ENCODE data around the gene NOL8.
A peak's percentile ranks its signal among the peaks of the same experiment; 100 is the strongest.

The NOL8 gene

DNA sequence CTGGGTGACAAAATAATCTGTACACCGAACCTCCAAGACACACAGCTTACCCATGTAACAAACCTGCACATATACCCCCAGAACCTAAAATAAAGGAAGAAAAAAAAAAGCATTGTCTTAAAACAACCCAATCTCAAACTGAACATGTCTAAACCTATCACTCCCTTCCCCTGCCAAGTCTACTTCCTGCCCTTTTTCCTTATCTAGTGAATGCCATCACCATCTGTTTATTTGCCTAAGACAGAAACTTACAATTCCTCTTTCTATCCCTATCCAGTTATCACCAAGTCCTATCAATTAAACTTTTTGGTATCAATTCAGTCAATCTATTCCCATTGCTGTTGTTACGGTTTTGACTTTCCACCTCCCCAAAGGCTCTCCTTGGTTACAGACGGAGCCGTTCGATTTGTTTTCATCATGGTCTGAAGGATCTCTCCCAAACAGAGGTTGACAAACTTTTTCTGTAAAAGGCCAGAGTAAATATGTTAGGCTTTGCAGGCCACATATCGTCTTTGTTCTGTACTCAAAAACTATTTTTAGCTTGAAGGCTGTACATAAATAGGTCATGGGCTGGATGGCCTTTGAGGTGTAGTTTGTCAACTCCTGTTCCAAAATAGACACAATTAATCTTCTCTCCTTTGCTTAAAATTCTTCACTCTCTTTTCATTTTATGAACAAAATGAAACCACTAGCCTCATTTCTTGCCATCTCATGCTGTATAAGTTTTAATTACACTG is 12.1 kb downstream of the NOL8 start:
- no peak for DNase-seq (ENCODE audit: low read depth in 1 of 2, low spot score in 1 of 2)

DNA sequence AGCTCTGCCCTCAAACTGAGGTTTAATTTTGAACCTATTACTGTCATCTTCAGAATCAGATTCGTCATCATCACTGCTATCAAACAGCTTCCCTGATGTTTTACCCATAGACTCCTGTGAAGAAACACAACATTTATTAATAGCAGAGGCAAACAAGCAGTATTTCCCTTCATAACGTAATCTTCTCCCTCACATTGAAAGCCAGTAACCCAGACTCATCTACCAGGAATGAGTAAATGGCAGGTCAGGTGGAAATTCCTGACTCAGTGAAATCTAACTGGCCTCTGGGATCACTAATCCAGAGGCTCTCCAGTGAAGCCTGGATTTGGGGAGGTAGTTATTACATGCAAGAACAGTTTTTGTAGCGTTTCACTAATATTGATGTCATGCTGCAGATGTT is 14.6 kb downstream of the NOL8 start:
- no peak for DNase-seq (ENCODE audit: low read depth in 1 of 2, low spot score in 1 of 2)

DNA sequence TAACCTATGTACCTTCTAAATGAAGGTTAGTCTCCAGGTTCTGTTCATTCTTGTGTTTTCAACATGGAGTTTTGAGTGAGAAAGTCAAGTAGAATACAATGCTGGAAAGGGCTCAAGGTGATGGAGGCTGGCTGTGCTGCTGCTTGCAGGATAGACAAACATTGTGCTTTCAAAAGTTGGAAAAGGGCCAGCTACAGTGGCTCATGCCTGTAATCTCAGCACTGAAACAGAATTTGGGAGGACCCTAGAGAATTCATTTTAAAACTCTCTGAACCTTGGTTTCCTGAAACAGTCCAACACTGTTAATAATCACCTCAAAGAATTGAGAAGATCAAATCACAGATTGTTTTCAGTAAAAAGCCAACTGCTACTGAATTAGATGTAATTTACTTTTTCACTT is 16.3 kb downstream of the NOL8 start:
- DNase-seq (ENCODE audit: low read depth in 1 of 2, low spot score in 1 of 2) = no peak

DNA sequence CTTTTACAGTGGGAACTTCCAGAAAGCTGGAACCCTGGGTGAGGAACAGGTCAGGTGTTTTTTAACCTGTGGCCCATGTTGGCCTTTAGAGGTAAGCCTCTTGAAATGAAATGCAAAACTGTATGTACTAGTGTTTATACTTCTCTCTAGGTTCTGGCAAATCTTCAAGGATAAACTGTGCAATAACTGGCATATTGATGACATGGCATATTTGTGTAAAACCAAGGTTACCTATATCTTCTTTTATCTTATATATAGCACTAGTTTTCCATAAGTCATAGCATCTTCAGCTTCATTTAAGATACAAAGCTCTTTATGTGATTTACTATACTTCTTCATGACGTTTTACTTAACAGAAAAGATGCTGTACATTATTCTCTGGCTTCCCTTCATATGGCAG is 24.2 kb downstream of the NOL8 start:
- DNase-seq (ENCODE audit: low read depth in 1 of 2, low spot score in 1 of 2) = no peak

DNA sequence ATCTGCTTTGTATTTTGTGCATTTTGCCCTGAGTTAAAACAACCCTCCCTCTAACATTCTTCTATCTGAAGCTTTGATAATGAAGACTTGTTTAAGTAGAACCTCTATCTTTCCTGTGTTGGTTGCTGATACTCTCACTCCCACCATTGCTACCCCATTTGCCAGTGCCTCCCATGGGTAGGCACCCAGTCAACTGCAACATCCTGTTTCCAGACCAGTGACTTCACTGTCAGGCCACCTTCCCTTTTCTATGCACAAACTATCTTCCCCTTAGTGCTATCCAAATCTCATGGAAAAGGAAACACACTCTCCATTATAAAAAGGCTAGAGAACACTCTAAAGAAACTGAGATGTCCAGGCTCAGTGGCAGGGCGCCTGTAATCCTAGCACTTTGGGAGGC is 26.0 kb downstream of the NOL8 start:
- no peak for DNase-seq (ENCODE audit: low read depth in 1 of 2, low spot score in 1 of 2)

DNA sequence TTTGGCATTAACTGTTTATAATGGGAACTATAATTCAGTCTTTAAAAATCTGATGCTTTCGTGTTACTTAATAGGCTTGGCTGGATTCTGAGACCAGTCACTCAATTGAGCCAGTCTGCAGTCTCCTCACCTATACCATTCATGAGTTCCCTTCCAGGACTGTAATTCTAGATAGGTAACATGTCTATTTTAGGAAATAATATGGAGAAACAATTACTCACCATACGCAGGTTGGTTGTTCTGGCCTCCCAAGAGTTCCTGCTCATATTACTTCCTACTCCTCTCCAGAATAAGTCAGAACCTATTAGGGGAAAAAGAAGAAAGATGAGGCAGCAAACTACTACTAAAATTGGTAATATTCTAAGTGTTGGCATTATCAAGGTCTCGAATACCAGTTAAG is 27.1 kb downstream of the NOL8 start:
- DNase-seq (ENCODE audit: low read depth in 1 of 2, low spot score in 1 of 2) = no peak

DNA sequence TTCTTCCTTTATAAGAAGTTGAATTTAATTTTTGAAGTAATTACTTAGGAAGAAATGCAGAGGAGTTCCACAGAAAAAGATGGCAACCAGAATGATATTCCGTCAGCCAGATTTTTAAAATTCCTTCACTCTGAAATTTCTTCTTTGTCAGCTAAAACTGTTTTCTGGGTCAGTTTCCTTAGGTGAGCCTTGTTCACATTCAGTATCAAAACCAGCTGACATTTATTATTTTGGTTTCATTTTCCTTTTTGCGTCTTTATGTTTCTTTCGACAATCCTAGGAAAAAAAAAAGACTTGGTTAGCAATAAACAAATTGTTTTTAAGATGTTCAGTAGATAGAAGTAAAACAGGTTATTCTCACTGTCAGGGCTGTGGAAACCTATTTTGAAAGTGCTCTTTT is 27.5 kb downstream of the NOL8 start:
- no peak for DNase-seq (ENCODE audit: low read depth in 1 of 2, low spot score in 1 of 2)

DNA sequence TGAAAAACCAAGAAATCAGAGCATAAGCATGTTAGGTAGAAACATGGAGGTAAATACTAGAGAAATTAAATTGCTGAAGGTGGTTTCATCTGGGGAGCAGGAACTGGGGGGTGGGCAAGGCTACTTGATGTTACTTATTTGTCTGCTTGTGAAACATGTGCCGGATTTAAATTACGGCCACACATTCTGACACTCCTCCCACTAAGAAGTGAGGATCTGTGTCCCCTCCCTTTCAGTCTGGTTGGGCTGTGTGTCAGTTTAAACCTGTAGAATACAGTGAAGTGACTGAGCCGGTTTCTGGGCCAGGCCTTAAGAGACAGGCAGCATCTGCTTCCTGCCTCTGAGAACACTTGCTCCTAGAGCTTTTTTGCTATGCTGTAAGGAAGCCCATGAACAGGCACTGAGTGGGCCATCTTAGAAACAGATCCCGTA is 29.3 kb downstream of the NOL8 start:
- no peak for DNase-seq (ENCODE audit: low read depth in 1 of 2, low spot score in 1 of 2)

DNA sequence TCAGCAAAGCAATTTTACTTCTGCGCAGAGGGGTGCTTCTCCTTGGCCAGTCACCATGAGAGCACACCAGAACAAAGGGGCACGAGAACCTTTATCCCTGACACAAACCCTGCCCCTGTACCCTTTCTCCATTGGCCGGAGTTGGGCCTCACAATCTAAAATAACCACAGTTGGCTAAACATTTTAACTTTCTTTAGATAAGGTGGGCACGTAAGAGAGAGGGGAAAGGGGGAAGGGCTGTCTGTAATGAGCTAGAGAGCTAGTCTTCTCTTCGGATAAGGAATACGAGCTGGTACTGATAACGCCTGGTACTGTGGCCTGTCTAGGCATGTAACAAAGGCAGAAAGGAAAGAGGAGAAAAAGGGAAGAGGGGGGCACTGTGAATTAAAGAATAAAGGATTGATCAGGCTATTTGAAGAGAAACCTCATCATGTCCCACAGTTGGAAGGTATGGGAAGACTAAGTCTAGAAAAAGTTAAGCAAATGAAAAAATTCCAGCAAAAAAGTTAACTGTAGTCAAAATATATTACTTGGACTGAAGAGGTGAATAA is 29.8 kb downstream of the NOL8 start:
- DNase-seq (ENCODE audit: low read depth in 1 of 2, low spot score in 1 of 2) = no peak

DNA sequence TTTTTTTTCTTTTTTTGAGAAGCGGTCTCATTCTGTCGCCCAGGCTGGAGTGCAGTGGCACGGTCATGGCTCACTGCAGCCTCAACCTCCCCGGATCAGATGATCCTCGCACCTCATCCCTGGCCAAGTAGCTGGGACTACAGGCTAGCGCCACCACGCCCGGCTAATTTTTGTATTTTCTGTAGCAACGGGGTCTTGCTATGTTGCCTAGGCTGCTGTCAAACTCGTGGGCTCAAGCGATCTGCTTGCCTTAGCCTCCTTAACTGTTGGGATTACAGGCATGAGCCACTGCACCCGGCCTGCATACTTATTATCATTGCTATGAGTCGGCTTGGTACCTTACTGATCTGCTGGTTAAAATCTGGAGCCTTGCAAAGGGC is 30.9 kb downstream of the NOL8 start:
- DNase-seq (ENCODE audit: low read depth in 1 of 2, low spot score in 1 of 2) = no peak

DNA sequence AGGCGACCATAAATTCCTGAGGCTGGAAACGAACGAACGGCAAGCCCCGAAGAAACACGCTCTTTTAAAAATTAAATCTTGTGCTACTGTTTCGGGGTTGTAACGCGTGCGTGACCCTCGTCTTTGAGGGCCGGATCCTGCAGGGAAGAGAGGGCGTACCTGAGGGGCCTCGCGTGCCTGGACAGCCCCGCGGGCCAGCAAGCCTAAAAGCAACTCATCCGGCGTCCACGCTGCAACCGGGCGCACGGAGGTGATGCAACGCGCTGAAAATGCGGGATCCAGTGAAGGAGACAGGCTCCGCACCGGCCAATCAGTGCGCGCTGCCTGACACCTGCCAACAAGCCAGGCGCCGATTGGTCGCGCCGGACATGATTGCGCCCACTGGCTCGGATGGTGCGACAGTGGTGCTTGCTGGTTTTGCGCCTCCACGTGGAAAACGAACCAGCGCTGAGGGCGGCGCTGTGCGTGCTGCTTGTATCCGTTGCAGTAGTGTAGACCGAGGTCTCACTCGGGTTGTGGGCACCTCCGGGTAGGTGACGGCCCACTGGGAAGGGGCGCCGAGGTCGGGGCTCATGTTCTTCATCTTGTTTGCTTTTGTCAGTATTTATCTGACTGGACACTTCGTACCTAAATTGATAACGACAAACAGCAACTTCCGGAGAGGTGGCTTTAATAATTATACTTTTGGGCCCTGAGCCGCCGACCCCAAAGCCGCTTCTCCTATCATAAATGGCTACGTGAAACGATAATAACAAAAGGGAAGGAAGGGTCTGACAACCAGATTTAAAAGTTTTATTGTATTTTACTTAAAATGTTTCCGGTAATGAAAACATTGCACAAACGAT is 31.5 kb downstream of the NOL8 start, which contains the start of gene IARS1:
Gene IARS1, minus strand, starts transcription at position 246 of the 845 bp plus-strand sequence. CDS start 4,278 bp downstream, outside the sequence.
- DNase-seq (ENCODE audit: low read depth in 1 of 2, low spot score in 1 of 2) = peak; percentile 100

DNA sequence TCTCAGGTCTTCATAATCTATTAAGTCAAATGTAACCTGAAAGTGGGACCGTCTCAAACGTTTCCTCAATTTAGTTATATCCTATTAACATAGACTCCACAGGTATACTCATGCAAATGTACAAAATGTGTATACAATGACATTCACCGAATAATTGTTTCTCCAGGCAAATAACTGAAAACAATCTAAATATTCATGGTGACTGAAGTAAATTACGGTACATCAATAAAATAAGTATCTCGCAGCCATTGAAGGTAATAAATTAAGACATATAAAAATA is 32.1 kb downstream of the NOL8 start:
- DNase-seq (ENCODE audit: low read depth in 1 of 2, low spot score in 1 of 2) = no peak

DNA sequence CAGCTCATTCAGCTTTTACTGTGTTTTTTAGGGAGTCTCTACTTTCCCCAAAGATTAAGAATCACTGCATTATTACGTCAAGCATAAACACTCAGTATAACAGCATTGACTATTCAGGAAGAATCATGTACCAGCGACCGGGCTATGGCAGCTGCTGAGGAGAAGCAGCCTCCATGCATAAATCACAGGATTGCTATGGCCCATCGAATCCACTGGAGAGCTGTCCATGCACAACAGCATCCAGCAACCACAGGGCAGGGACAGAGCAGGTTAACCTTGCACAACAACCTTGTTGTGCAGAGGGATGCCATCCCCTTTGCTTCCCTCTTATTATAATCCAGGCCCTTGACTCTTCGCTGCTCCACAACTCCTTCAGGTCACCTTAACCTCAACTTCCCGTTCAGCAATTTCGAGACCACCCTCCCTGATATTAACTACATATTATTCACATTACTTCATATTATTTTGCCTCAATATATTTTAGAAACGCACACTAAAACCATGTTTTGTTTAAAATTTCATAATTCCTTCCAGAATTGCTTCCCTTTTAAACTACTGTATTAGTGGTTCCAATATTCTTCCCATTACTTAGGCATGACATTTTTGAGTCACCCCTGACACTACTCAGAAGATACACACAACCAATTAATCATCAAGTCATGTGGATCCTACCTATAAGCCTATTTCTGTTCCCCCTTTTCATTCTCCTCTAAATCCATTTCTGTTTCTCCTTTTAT is 32.6 kb downstream of the NOL8 start:
- no peak for DNase-seq (ENCODE audit: low read depth in 1 of 2, low spot score in 1 of 2)

DNA sequence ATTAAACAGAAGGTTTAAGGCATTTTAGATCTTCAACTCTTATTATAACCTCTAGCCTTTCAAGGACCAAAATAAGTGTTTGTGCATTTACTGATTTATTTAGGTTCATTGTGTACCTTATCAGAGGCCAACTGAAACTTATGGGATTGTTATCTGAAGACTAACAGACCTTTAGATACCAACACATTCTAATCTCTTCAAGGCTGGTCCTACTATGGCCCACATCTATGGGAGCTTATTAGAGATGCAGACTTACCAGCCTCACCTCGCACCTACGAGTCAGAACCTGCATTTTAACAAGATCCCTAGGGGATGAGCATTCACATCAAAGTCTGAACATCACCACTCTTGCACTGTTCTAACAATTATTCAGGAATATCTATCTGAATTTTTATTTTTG is 33.6 kb downstream of the NOL8 start:
- DNase-seq (ENCODE audit: low read depth in 1 of 2, low spot score in 1 of 2) = no peak

DNA sequence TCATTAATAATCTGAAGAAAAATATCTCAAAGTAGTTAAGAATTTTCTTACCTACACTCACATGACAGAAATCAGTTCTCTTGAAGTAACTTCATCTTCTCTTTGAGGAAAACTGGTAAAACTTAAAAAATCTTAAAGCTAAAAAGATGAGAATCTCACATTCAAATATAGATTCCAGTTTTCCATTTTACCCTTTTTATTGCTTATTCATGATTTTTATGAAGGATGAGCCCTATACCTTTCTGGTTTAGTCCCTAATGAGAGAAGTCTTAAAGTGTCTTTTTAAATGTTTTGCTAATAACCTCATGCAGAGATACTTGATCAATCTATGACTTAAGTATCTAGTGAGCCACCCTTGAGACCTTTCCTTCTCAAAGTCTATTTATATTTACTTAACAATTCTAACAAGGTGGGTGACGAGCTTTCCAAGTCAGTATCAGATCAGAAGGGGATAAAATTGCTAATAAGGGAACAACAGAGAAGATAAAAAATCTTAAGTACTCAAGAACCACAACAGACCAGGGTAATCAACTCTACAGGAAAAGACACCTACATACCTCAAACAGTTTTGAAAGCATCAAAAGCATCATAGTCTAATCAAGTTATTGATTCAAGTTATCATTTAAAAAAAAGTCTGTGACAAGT is 34.2 kb downstream of the NOL8 start:
- DNase-seq (ENCODE audit: low read depth in 1 of 2, low spot score in 1 of 2) = no peak

DNA sequence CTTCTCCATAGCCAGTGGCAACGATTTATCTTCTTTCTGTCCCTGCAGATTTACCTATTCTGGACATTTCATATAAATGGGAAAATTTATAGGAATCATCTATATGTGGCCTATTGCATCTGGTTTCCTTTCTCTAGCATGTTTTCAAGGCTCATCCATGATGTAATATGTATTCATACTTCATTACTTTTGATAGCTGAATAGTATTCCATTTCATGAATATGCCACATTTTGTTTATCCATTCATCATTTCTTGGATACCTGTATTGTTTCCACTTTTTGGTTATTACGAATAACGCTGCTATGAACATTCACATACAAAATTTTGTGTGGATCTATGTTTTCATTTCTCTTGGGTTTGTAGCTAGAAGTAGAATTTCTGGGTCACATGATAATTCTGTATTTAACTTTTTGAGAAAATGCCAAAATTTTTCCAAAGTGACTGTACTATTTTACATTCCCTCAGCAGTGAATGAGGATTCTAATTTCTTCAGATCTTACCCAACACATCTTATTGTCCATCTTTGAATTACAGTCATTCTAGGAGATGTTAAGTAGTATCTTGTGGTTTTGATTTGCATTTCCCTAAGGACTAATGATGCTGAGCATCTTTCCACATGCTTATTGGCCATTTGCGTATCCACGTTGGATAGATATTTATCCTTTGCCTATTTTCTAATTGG is 35.3 kb downstream of the NOL8 start:
- DNase-seq (ENCODE audit: low read depth in 1 of 2, low spot score in 1 of 2) = no peak

DNA sequence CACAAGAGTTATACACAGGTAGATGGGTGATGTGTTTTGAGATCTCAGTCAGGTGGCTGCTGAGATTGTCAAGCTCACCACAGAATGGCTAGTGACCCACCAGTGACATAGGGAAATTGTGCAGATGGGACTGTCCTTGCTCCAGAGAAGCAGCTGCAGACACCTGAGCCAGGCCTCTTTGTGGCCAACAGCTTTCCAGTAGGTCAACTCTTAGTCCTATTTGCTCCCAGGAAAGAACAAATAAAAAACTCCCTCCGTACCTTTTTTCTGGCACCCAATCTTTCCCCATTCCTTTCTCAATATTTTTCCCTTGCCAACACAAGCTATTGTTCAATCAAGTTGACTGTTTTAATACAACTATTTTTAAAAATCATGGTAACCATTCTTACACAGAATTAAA is 45.8 kb downstream of the NOL8 start:
- DNase-seq (ENCODE audit: low read depth in 1 of 2, low spot score in 1 of 2) = no peak

DNA sequence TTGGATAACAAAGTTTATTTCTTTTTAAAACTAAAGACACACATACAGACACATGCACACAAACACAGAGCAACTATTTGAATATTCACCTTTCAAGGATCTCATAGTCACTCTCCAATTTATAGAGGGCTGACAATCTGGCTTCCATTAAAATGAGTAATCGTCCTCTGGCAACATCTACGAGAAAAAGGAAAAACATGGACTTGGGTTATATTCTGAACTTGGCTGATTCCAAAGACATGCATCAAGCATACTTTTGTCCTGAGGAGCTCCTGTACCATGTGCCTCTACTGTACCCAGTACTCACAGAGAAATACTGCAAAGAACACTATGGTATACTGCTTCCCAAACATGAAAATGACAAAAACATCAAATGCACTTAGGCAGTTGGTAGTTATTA is 47.0 kb downstream of the NOL8 start:
- no peak for DNase-seq (ENCODE audit: low read depth in 1 of 2, low spot score in 1 of 2)

DNA sequence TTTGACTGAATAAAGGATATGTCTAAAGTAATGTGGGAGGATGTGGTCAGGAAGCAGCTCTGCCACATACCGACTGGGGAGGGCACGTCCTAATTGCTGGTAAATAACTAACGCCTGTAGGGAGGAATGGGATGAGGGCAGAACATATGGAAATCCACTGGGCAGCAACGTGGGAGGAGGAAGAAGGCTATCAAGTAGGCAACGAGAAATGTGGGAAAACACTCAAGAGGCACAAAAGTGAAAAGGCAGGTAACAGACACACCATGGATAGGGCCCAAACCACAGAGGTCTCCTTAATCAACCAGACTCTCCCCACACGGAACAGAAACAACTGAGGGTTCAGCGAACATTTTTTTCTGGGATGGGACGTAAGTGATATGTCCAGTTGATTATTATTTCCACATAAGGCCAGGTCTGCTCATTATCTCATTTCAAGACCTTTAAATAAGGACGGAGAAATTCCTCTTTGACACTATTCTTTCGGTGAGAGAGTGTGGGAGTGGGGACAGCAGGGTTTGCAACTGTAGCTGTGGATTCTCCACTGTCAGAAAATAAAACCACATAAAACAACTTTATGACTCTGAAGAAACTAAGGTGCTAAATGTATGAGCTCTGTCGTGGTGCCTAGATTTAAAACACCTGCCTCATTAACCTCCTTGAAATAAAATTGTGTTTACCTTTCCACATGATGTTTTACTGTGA is 48.7 kb downstream of the NOL8 start:
- DNase-seq (ENCODE audit: low read depth in 1 of 2, low spot score in 1 of 2) = no peak

DNA sequence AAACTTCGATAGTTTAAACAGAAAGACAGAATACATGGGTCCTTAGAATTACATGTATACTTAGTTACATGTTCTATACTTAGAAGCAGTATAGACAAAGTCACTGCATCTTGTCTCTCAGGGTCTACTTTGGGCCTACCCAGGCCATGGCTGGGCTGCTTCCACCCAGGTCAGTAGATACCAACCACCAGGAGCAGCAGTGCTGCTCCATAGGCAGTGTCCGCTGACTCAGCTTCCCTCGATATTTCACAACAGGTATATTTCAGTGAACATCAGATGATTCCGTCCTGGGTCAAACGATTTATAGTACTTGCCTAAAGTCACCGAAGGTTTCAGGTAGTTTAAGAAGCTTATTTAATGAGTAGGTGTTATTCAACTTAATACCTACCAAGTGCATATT is 49.6 kb downstream of the NOL8 start:
- no peak for DNase-seq (ENCODE audit: low read depth in 1 of 2, low spot score in 1 of 2)

Measured in stimulated activated CD4-positive, alpha-beta T cell treated with anti-CD3 and anti-CD28 coated beads, Interleukin-15, amount 100 ng/mL, for 1 hour (primary cell).